A673 (cell line): ENCODE measurements around the gene RAB11FIP4. TPM values are rescaled to one million over a fixed set of nuclear protein-coding genes. Genes with fewer than 3 reads are reported as not detected.
A peak's percentile ranks its signal among the peaks of the same experiment; 100 is the strongest.

Experiments used
- BruUV-seq: library from RNA; stranded (reverse); fragments of 400-500 nt; replicated peaks from 2 replicates; lab custom pipeline; 2021; lab: Mats Ljungman, UMichigan
- CTCF ChIA-PET: fragments of 300-600 bp; sonication (Branson Sonifier 250); formaldehyde crosslinking; loops from one replicate; lab custom pipeline; 2022; ENCODE audit warnings: antibody characterized with exemption; lab: Charles Lee
- POLR2A ChIA-PET: fragments of 300-600 bp; sonication (Branson Sonifier 250); formaldehyde crosslinking; loops from one replicate; lab custom pipeline; 2022; ENCODE audit warnings: antibody characterized with exemption; ENCODE audit not compliant: low non-redundant PET; lab: Charles Lee
- DNase-seq: peaks from one replicate; pipeline ENCODE4 v3.0.0-alpha.2; 2015; ENCODE audit warnings: low spot score
- H3K27ac ChIP-seq: fragments of 200-600 bp; sonication (generic); 2 replicates; pipeline ENCODE4 v1.5.1; 2016; ENCODE audit warnings: mixed run types, low read depth, mild to moderate bottlenecking, mixed read lengths, antibody characterized with exemption, low read length; ENCODE audit not compliant: poor library complexity, severe bottlenecking
- H3K27me3 ChIP-seq: fragments of 200-600 bp; sonication (generic); replicated peaks from 2 replicates; pipeline ENCODE4 v1.6.1; 2017; ENCODE audit warnings: mixed run types, low read depth, mild to moderate bottlenecking, mixed read lengths, antibody characterized with exemption, low read length; ENCODE audit not compliant: insufficient read depth, poor library complexity
- H3K36me3 ChIP-seq: fragments of 200-600 bp; sonication (generic); 2 replicates; pipeline ENCODE4 v1.6.1; 2016; ENCODE audit warnings: mixed run types, mild to moderate bottlenecking, mixed read lengths, antibody characterized with exemption, low read length; ENCODE audit not compliant: insufficient read depth, poor library complexity, severe bottlenecking
- H3K4me1 ChIP-seq: fragments of 200-600 bp; sonication (generic); 2 replicates; pipeline ENCODE4 v1.6.1; 2017; ENCODE audit warnings: mixed run types, mild to moderate bottlenecking, mixed read lengths, antibody characterized with exemption, low read length; ENCODE audit not compliant: insufficient read depth, poor library complexity, severe bottlenecking
- H3K4me3 ChIP-seq: fragments of 200-600 bp; sonication (generic); 2 replicates; pipeline ENCODE4 v1.5.1; 2016; ENCODE audit warnings: low read depth, mixed run types, mild to moderate bottlenecking, mixed read lengths, low read length; ENCODE audit not compliant: poor library complexity, severe bottlenecking
- H3K9me3 ChIP-seq: fragments of 200-600 bp; sonication (generic); 2 replicates; pipeline ENCODE4 v1.6.1; 2016; ENCODE audit warnings: mixed run types, low read depth, mild to moderate bottlenecking, mixed read lengths, antibody characterized with exemption, low read length; ENCODE audit not compliant: poor library complexity, severe bottlenecking
- CTCF ChIP-seq: fragments of 300-800, 200-600 bp; sonication (generic); conservative IDR thresholded peaks from 2 replicates; pipeline ENCODE4 v1.5.1; 2017; ENCODE audit warnings: low read depth, mild to moderate bottlenecking, antibody characterized with exemption, low read length, moderate library complexity, mixed read lengths
- EZH2 ChIP-seq: fragments of 200-600 bp; sonication (generic); IDR thresholded peaks from 2 replicates; pipeline ENCODE4 v1.6.1; 2017; ENCODE audit warnings: borderline replicate concordance, low read depth, mild to moderate bottlenecking, mixed read lengths, antibody characterized with exemption, low read length; ENCODE audit not compliant: poor library complexity, severe bottlenecking
- intact Hi-C: fragments of 100-400 bp; cut with micrococcal nuclease; formaldehyde crosslinking; loops from one replicate; pipeline ENCODE4 v1.10.0; 2022; ENCODE audit not compliant: unreplicated experiment
- total RNA-seq: library from RNA; stranded (reverse); gene quantifications from 2 replicates; pipeline ENCODE4 v1.2.3, GENCODE V29; 2021

Gene RAB11FIP4
- total RNA-seq, 1 experiment from 2014 or later, result 2.4 TPM

- intact Hi-C loops, result loop anchor here (5.0 kb wide), 1 partner anchor 309 kb away; no protein-coding TSS in a partner anchor
- CTCF ChIA-PET, result interaction anchor here (1.0 kb wide), 1 partner anchor 309 kb away, joined by 4 read pairs; no protein-coding TSS in a partner anchor
- Histone ChIP-seq H3K4me3 (no peak overlapping the region), H3K9me3 (no peaks in the 10 kb centered on the region), H3K27me3 (no peaks in the 10 kb centered on the region), H3K27ac (no peak overlapping the region), H3K36me3 (no peaks in the 10 kb centered on the region), H3K4me1 (no peaks in the 10 kb centered on the region)
- POLR2A ChIA-PET, result no interaction called here
- peak; percentile 41 for DNase-seq
- peak; percentile 47 for TF ChIP-seq CTCF
- TF ChIP-seq EZH2, result no peak
- BruUV-seq, result no TSS peak
Observed at GRCh38 chr17:31533546-31534155, 142.2 kb downstream of the RAB11FIP4 start.

- ChIA-PET CTCF (interaction anchor here (1.0 kb wide), 1 partner anchor 308 kb away, joined by 4 read pairs; no protein-coding TSS in a partner anchor), POLR2A (no interaction called here)
Observed at GRCh38 chr17:31534223-31534888, 142.9 kb downstream of the RAB11FIP4 start.

DNA sequence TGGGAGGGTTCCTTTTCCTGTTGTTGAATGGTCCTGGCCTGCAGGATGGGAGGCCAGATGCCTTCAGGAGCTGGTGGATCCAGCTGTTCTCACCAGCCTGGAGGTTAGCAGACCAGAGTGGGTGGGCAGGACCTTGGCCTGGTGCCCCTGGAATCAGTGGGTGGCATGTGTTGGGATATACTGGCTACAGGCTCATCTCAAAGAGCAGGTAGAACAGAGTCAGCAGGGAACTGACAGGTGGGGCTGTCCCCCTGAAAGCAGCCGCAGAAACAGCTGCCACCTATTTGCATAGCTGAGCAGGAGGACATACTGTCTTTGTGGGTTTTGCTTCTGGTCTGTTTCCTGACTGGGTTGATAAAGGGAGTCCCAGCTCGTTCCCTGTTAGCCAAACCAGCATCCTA, 144.1 kb downstream of the RAB11FIP4 start:
- CTCF ChIA-PET, result no interaction called here
- intact Hi-C loops, result no loop called here
- Histone ChIP-seq H3K4me1 (no peaks in the 10 kb centered on the region), H3K27ac (no peak overlapping the region), H3K36me3 (no peaks in the 10 kb centered on the region), H3K4me3 (no peak overlapping the region), H3K9me3 (no peaks in the 10 kb centered on the region), H3K27me3 (no peaks in the 10 kb centered on the region)
- no peak for DNase-seq
- POLR2A ChIA-PET, result no interaction called here
- no peak for TF ChIP-seq CTCF
- no TSS peak for BruUV-seq

More at GRCh38 chr17:31534223-31534888, 142.9 kb downstream of the RAB11FIP4 start:
- intact Hi-C loops, result loop anchor here (5.0 kb wide), 1 partner anchor 308 kb away; no protein-coding TSS in a partner anchor
- no peaks in the 10 kb centered on the region for H3K27me3 ChIP-seq
- TF ChIP-seq EZH2 (no peak), CTCF (no peak)
- H3K27ac ChIP-seq, result no peak overlapping the region
- no peaks in the 10 kb centered on the region for H3K36me3 ChIP-seq
- H3K4me1 ChIP-seq, result no peaks in the 10 kb centered on the region
- H3K9me3 ChIP-seq, result no peaks in the 10 kb centered on the region
- no peak overlapping the region for H3K4me3 ChIP-seq
- no TSS peak for BruUV-seq
- no peak for DNase-seq
